ENCODE measurements around the gene CAND2. TPM values are rescaled to one million over a fixed set of nuclear protein-coding genes. Genes with fewer than 3 reads are reported as not detected.

CAND2 gene
- total and polyA plus RNA-seq, 10 of the 15 experiments (the other 5 are each of a cell fraction or from before 2014, with no cell fraction given): 0.03 to 1.9 (median 0.52) TPM

DNA sequence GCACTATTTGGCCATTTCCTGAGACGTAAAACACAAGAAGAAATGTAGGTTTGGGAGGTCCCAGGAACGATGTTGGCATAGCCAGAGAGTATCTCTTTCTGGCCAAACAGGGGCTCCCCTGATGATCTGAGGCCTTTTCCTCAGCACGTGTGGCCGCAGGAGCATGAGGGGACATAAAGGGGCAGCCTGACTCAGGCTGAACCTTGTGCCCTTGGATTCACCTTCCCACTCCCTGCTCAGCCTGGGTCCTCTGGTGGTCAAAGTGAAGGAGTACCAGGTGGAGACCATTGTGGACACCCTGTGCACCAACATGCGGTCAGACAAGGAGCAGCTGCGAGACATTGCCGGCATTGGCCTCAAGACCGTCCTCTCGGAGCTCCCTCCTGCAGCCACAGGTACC, 10.6 kb downstream of the CAND2 start:
- intact Hi-C loops (cut with micrococcal nuclease; ENCODE audit: unreplicated experiment): no loop called here
- no peaks in the 10 kb centered on the region for H3K9me3 ChIP-seq (replicated peaks; ENCODE audit: control insufficient read depth, insufficient read depth, low read length)
- H3K27me3 ChIP-seq (replicated peaks in 1 of 2; ENCODE audit: control insufficient read depth in 2 of 2, insufficient read depth in 2 of 2, low read length in 1 of 2): peaks cover 0 to 2% of the 10 kb centered on the region in 2 experiments; a peak in 1 of 4 replicates
- H2AFZ ChIP-seq (ENCODE audit: control insufficient read depth, low read depth, low read length): no peak overlapping the region
- no peaks in the 10 kb centered on the region; the same call in 1 of the 2 replicates for H4K20me1 ChIP-seq (ENCODE audit: control insufficient read depth, insufficient read depth)
- H3K27ac ChIP-seq (ENCODE audit: control insufficient read depth, insufficient read depth): no peak overlapping the region
- H3K4me1 ChIP-seq (ENCODE audit: control insufficient read depth, insufficient read depth, low read length): no peaks in the 10 kb centered on the region
- SMC1A ChIA-PET (ENCODE audit: uncharacterized antibody, unreplicated experiment): no interaction called here
- H3K4me3 ChIP-seq: no peak overlapping the region
- 81% methylated on average over 9 of the region's 9 CpGs for WGBS (ENCODE audit: insufficient coverage, insufficient replicate concordance, low lambda C conversion rate, missing lambda C conversion rate)
- POLR2A ChIA-PET: no interaction called here
- CTCF ChIA-PET: interaction anchor here (0.7 to 0.8 kb wide), 2 partner anchors 64 to 82 kb away, joined by 3 read pairs; no protein-coding TSS in a partner anchor
- no peaks in the 10 kb centered on the region for H3K36me3 ChIP-seq (ENCODE audit: control insufficient read depth in 2 of 2, insufficient read depth in 2 of 2, low read length in 1 of 2)
- DNase-seq (ENCODE audit: low read depth, low spot score) (no peak), ATAC-seq (no peak), FAIRE-seq (no peak)
- H3K79me2 ChIP-seq (ENCODE audit: control insufficient read depth, insufficient read depth, low read length): no peaks in the 10 kb centered on the region
- TF ChIP-seq DPF2 (IDR thresholded peaks at IDR 0.05): no peak
- no peak for TF ChIP-seq TAF1 (IDR thresholded peaks at IDR 0.05; ENCODE audit: borderline replicate concordance, low read depth, low read length)
- TF ChIP-seq ZNF687 (IDR thresholded peaks at IDR 0.05): no peak
- no peak for TF ChIP-seq ZZZ3 (IDR thresholded peaks at IDR 0.05; ENCODE audit: control insufficient read depth, insufficient read length, low read depth)
- TF ChIP-seq NFYA (IDR thresholded peaks at IDR 0.05; ENCODE audit: borderline replicate concordance, low read depth, low read length): no peak
- TF ChIP-seq RCOR1 (conservative IDR thresholded peaks at IDR 0.05; ENCODE audit: low read depth, low read length): no peak
- no peak for TF ChIP-seq RUNX3 (IDR thresholded peaks at IDR 0.05; ENCODE audit: low read length)
- TF ChIP-seq, protein P1, sequence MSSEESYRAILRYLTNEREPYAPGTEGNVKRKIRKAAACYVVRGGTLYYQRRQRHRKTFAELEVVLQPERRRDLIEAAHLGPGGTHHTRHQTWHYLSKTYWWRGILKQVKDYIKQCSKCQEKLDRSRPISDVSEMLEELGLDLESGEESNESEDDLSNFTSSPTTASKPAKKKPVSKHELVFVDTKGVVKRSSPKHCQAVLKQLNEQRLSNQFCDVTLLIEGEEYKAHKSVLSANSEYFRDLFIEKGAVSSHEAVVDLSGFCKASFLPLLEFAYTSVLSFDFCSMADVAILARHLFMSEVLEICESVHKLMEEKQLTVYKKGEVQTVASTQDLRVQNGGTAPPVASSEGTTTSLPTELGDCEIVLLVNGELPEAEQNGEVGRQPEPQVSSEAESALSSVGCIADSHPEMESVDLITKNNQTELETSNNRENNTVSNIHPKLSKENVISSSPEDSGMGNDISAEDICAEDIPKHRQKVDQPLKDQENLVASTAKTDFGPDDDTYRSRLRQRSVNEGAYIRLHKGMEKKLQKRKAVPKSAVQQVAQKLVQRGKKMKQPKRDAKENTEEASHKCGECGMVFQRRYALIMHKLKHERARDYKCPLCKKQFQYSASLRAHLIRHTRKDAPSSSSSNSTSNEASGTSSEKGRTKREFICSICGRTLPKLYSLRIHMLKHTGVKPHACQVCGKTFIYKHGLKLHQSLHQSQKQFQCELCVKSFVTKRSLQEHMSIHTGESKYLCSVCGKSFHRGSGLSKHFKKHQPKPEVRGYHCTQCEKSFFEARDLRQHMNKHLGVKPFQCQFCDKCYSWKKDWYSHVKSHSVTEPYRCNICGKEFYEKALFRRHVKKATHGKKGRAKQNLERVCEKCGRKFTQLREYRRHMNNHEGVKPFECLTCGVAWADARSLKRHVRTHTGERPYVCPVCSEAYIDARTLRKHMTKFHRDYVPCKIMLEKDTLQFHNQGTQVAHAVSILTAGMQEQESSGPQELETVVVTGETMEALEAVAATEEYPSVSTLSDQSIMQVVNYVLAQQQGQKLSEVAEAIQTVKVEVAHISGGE (CRISPR knock-in tag; IDR thresholded peaks at IDR 0.05): no peak
- no peak for TF ChIP-seq ETV6 (conservative IDR thresholded peaks at IDR 0.05 in 1 of 2, IDR thresholded peaks at IDR 0.05 in 1 of 2; ENCODE audit: borderline replicate concordance in 1 of 2, low read depth in 1 of 2)
- no TSS peak for BruUV-seq (replicated peaks)
- RAD21 ChIA-PET (ENCODE audit: unreplicated experiment): interaction anchor here (0.7 kb wide), 1 partner anchor 34 kb away, joined by 3 read pairs; no protein-coding TSS in a partner anchor
- in situ Hi-C loops (cut with MboI): no loop called here
- H3K4me2 ChIP-seq (ENCODE audit: control insufficient read depth, insufficient read depth): no peak overlapping the region
- no peak overlapping the region for H3K9ac ChIP-seq (ENCODE audit: control insufficient read depth, insufficient read depth, low read length)

Measured in GM12878 (cell line).